ENCODE data around the gene KIF26A.
"Not testable (repeated sequence)": the region's sequence is repeated elsewhere in the genome, so short reads cannot be mapped to it uniquely, and the experiment has no call there.

Gene KIF26A

GRCh38 chr14:104192146-104192882, 53.9 kb downstream of the KIF26A start:
- DNase-seq (ENCODE audit: low read depth) = no peak

GRCh38 chr14:104192883-104193245, 54.5 kb downstream of the KIF26A start:
- no peak for DNase-seq (ENCODE audit: low read depth)

DNA sequence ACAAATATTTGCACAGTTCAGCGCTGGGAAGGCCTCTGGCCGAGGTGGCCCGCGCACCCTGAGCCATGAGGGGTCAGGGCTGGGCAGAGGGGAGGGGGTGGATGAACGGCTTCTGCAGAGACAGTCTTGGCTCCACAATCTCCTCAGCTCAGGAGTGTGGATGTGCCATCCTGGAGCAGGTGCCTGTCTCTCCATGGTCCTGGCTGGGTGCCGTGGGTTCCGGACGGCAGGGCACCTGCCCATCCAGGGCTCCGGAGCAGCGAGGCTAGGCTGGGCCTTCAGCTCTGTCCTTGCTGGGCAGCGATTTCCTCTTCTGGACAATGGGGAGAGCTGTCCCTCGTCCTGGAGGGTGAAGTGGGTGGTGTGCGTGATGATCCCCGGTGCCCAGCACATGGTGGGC, 55.6 kb downstream of the KIF26A start:
- DNase-seq (ENCODE audit: low read depth) = no peak

- DNase-seq (ENCODE audit: low read depth) = no peak
Observed at GRCh38 chr14:104194716-104195115, 56.3 kb downstream of the KIF26A start.

DNA sequence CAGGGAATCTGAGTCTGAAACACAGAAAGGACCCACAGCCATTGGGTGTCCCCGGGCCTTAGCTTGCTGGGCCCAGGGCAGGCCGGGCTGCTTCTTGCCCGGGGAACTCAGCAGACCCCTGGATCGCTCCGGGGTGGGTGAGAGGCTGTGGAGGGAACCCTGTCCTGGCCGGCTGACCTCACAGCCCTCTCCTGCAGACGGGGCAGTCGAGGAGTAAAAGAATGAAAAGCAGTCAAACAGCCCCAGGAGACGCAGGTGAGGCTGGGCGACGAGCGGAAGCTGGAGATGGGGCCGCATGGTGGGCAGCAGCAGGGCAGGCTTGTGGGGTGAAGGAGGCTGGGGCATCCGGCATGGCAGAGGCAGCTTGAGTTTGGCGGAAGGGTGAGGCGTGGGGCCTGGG, 57.0 kb downstream of the KIF26A start:
- DNase-seq (ENCODE audit: low read depth) = no peak

- no peak for DNase-seq (ENCODE audit: low read depth)
Observed at GRCh38 chr14:104195878-104196277, 57.5 kb downstream of the KIF26A start.

DNA sequence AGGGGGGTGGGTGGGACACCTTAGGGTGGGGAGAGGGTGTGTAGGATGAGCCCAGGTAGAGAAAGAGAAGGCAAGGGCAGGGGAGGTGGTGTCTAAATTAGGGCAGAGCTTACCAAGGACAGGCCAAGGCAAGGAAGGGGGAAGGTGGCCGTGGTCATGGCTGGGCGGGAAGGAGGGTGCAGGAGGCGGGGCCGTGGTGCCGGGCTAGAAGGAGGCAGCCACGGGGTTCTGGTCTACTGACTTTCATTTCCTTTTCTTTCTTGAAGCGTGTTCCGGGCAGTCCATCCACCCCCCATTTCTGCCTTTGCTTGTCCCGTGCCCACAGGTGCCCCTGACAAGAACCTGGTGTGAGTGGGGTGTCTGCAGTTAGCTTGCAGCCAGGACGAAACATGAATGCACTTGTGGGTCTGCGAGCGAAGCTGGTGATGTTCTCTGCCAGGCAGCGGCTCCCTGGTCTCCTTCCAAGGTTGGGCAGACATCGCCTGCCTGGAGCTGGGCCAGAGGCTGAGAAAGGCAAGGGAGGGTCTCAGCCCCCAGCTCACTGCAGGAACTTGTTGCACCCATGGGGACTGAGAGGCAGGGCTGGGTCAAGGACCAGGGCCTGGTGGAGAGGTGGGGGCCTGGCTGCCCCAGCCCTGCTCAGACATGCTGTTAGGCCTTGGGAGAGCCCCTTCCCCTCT, 58.2 kb downstream of the KIF26A start:
- no peak for DNase-seq (ENCODE audit: low read depth)

DNA sequence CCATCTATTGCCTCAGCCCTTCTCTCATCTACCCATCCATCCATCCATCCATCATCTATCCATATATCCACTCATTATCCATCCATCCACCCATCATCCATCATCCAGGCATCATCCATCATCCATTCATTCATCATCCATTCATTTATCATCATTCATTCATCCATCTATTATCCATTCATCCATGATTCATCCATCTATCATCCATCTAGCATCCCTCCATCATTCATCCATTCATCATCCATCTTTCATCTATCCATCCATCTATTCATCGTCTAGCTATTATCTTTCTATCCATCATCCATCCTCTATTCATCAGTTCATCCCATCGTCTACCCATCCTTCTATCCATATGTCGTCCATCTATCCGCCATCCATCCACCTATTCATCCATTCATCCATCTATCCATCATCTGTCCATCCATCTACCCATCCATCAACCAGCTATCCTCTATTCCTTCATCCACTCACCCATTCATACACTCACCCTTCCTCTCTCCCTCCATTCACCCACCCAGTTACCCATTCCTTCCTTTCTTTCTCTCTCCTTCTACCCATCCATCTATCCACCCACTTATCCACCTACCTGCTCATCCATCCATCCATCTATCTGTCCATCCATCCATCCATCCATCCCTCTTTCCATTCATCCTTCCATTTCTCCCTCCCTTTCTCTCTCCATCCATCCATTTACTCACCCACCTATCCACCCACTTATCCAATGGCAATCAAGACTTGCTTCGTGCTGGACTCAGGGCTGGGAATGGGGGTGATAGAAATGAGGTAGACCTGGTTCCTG, 59.3 kb downstream of the KIF26A start:
- DNase-seq (ENCODE audit: low read depth) = no peak

DNA sequence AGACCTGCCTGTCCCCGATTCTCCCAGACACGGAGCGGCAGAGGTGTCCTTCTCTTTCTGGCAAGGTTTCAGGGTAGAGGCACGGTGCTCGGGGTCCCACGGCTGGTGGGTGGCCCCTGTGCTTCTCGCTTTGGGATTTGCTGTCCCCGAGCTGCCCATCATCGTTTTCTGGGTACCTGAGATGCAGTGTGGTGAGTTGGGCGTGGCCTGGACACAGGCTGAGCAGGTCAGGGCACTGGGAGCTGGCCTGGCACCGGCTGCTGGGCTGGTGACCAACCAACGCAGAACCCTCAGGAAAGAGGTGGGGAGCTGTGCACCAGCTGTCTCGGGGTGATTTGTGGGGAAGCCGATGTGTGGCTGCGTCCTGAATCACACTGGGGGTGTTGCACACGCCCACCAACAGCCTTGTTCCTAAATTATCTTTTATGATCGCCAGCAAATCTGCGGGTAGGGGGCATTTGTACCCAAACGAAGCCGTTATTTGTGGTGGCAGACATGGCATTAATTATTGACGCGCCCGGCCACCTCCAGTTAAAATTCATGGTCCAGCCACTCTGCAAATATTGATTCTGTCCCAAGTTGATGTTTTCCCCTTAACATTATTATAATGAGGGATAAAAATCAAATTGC, 61.0 kb downstream of the KIF26A start:
- DNase-seq (ENCODE audit: low read depth) = no peak

- DNase-seq (ENCODE audit: low read depth) = no peak
Observed at GRCh38 chr14:104200106-104200505, 61.7 kb downstream of the KIF26A start.

DNA sequence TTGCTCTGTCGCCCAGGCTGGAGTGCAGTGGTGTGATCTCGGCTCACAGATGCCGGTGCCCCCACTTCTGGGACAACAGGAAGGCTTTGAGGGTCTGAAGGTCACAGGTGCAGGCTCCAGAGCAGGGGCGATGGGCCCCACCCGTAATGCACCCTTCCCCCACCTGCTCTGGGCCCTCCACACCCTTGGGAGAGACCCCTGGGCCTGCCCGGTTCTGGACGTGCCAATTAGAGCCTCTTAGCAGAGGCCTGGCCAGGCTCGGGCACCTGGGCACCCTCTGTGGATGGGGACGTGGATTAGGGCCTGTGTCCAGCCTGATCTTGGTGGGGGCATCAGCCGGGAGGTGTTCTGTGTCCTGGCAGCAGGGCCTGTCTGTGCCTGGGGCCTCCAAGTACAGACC, 62.2 kb downstream of the KIF26A start:
- DNase-seq (ENCODE audit: low read depth) = no peak

DNA sequence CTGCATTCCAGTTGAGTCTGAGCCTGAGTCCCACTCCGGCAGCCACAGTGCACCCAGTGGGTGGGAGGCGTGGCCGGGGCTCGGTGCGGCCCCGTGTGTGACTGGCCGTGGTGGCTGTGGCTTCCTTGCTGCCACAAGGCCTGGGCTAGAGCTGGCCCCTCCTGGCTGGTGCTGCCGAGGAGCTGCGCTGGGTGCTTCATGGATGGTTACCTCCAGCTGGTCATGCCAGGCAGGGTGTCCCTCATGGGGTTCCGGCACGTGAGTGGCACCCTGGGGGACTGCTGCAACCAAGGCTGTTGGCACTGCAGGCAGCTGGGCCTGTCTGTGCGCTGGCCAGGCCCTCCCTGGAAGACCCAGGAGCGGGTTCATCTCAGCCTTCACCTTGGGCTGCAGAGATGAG, 62.7 kb downstream of the KIF26A start:
- no peak for DNase-seq (ENCODE audit: low read depth)

DNA sequence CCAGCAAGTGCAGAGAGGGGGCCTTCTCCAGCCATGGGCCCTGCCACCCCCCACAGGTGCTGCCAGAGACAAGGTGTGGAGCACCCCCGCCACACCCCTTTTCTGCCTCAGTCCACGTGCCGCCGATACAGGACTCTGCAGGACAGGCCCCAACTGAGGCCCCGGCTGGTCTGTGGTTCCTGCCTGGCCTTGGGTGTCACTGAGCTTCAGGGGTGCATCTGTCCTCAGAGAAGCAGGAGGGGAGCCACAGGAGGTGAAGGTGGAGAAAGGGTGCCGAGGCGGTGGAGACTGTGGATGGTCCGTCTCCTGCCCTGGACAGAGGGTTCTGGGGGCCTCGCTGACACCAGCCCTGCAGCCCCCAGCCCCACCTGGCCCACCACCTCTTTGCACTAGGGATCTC, 63.1 kb downstream of the KIF26A start:
- DNase-seq (ENCODE audit: low read depth) = no peak

DNA sequence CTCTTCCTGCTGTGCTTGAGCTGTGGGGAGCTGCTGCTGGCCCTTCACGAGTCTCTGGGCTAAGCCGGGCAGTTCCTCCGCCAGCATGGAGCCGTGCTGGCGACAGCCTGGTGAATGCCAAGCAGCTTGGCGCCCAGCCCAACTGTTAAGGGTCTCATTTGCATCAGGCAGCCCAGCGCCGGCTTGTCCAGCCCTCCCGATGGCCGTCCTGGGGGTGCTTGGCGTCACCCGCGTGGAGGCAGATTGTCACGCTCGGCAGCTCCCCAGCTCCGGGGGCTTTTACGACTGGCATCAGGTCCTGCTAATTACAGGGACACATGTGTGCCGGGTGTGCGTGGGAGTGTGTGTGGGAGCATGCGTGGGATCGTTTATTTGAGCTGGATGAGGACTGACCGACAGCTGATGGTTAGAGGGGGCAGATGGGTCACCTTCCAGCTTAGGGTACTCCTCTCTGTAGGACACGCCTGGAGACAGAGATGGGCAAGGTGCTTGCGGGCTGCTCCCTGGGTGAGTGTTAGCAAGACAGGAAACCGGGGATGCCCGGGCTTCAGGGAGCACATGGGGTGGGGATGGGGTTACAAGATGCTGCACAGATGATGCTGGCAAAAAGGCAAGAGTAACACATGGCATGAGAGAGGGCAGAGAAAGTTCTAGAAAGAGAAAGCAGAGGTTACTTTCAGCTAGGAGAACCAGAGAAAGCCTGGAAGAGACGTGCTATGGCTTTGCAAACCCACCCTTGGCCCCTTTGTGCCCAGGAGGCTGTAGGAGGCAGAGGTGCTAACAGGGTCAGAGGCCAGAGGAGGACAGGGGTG, 64.1 kb downstream of the KIF26A start:
- DNase-seq (ENCODE audit: low read depth) = no peak

DNA sequence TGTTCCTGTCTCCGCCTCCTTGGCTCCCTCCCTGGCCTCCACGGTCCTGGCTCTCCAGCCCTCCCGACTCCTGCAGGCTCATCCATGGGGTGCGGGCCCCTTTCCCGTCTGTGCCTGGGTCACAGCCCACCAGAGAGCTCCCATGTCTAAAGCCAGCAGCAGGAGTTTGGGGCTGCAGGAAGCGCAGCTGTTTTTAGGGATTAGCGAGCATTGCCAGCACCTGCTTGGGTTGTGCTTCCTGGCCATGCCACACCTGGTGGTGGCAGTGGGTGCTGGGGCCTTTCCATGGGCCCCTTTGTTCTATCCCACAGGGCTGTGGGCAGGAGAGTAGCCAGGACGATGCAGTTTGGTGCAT, 64.7 kb downstream of the KIF26A start:
- DNase-seq (ENCODE audit: low read depth) = no peak

DNA sequence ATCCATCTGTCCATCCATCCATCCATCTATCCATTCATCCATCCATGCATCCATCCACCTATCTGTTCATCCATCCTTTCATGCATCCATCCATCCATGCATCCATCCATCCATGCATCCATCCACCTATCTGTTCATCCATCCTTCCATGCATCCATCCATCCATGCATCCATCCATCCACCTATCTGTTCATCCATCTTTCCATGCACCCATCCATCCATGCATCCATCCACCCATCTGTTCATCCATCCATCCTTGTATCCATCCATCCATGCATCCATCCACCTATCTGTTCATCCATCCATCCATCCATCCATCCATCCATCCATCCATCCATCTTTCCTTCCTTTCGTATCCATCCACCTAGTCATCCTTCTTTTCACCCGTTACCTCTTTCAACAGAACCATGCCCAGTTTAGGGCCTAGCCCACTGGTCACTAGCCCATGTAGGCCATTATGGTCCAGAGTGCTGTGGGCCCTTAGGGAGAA, 66.3 kb downstream of the KIF26A start:
- DNase-seq (ENCODE audit: low read depth) = no peak

DNA sequence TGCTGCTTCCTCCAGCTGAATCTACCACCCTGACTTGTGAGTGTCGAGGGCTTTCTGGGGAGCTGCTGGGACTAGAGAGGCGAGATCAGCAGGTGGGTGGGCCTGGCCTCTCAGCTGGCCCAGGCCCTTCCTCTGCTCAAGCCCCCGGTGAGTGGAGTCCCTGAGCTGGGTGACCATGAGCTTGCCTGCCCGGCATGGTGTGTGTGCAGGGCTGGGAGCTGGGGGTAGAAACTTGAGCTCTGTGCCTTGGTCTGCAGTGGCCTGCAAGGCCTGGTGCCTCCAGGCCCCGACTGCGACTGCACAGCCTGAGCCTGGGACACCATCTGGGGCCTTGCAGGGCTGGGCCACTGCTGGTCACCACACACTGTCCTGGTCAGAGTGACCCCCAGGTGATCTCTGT, 67.4 kb downstream of the KIF26A start:
- DNase-seq (ENCODE audit: low read depth) = no peak

DNA sequence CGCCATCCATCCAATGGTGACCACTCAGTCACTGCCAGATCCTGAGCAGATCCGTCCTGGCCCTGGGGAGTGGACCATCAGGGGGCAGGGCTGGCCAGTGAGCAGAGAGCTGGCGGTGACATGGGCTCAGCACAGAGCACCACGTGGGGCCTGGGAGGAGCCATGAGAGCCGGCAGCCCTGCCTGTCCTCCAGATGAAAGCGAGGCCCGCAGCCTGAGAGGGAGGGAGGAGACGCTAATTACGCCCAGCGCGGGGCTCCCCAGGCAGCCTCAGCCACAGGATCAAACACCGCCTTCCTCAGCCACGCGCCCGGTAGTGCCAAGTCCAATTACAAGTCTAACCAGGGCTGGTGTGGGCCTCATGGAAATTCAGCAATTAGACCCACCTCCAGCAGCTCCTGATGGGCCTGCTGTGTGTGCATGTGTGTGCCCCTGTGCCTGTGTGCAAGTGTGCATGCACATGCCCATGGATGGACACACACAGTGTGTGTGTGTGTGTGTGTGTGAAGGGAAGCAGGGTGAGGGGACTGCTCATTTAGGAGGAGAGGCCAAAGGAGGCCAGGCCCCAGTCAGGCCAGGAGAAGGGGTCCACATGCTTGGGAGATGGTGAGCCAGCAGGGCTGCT, 68.0 kb downstream of the KIF26A start:
- DNase-seq (ENCODE audit: low read depth) = no peak

DNA sequence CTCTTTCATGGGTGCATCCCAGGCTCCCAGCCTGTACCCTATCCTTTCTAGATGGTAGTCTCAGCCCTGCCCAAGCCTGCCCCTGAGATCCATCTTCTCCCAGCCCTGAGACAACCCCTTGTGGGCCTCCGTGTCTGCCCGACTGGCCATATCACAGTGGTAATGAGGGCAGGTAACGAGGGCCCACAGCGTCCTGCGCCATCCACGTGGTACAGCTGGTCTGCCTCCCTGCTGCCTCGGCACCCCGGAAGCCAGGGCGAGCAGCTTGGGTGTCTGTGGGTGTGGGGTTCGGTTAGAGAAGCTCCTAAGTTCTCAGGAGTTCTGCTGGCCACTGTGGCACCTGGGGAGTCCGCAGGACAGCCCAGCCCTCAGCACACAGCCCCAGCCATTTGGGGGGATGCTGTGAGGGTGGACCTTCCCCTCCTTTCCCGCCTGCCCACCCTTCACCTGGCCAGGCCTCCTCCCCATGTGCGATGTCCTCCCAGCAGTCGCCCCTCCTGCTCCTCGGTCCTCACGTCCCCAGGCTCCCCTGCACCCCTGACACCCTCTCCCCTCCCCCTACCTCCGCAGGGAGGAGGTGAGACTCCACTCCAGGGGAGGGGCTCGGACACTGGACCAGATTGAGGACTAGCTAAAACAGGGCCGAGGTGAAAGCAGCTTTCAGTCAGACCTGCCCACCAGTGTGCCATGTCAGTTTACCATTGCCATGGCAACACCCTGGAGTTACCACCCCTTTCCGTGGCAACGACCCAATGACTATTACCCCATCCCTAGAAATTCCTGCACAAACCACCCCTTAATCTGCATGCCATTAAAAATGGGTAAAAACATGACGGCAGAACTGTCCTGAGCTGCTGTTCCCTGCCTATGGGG, 69.0 kb downstream of the KIF26A start:
- DNase-seq (ENCODE audit: low read depth) = no peak

- not testable (repeated sequence) for DNase-seq (ENCODE audit: low read depth)
Observed at GRCh38 chr14:104208015-104208295, 69.6 kb downstream of the KIF26A start.

Measured in ELR (cell line).